HUES48 (cell line): ENCODE measurements around the gene ALG9.
"Not testable (repeated sequence)": the region's sequence is repeated elsewhere in the genome, so short reads cannot be mapped to it uniquely, and the experiment has no call there.

Source experiments
- H3K27ac ChIP-seq: one replicate; pipeline ENCODE4 v1.7.0; 2013; ENCODE audit warnings: low read depth, low read length, inconsistent platforms
- H3K27me3 ChIP-seq: 2 replicates; pipeline ENCODE4 v1.6.1; 2013; ENCODE audit warnings: mild to moderate bottlenecking, low read length; ENCODE audit not compliant: control insufficient read depth, insufficient read depth
- H3K36me3 ChIP-seq: 2 replicates; pipeline ENCODE4 v1.6.1; 2013; ENCODE audit warnings: low read length; ENCODE audit not compliant: control insufficient read depth, insufficient read depth
- H3K4me1 ChIP-seq: 2 replicates; pipeline ENCODE4 v1.6.1; 2013; ENCODE audit warnings: mild to moderate bottlenecking, low read length; ENCODE audit not compliant: control insufficient read depth, insufficient read depth
- H3K4me3 ChIP-seq: 2 replicates; pipeline ENCODE4 v1.5.1; 2013; ENCODE audit warnings: mild to moderate bottlenecking, low read depth, low read length
- H3K9ac ChIP-seq: 2 replicates; pipeline ENCODE4 v1.6.1; 2013; ENCODE audit warnings: mild to moderate bottlenecking, low read depth, low read length, moderate library complexity
- H3K9me3 ChIP-seq: 2 replicates; pipeline ENCODE4 v1.6.1; 2013; ENCODE audit warnings: low read length; ENCODE audit not compliant: control insufficient read depth, insufficient read depth

Gene ALG9

GRCh38 chr11:111911563-111912401 is 40.4 kb upstream of the ALG9 start, which contains the start of gene CRYAB:
Gene CRYAB, minus strand, starts transcription at chr11:111911770. Its CDS starts 46 bp downstream, at chr11:111911724.
- no peaks in the 10 kb centered on the region for H3K36me3 ChIP-seq
- H3K4me3 ChIP-seq = no peak within 1 kb of the TSS
- no peak within 1 kb of the TSS for H3K9ac ChIP-seq
- H3K27me3 ChIP-seq = no peaks in the 10 kb centered on the region
- H3K4me1 ChIP-seq = peaks cover 10% of the 10 kb centered on the region
- H3K9me3 ChIP-seq = no peaks in the 10 kb centered on the region
- no peak within 1 kb of the TSS for H3K27ac ChIP-seq

DNA sequence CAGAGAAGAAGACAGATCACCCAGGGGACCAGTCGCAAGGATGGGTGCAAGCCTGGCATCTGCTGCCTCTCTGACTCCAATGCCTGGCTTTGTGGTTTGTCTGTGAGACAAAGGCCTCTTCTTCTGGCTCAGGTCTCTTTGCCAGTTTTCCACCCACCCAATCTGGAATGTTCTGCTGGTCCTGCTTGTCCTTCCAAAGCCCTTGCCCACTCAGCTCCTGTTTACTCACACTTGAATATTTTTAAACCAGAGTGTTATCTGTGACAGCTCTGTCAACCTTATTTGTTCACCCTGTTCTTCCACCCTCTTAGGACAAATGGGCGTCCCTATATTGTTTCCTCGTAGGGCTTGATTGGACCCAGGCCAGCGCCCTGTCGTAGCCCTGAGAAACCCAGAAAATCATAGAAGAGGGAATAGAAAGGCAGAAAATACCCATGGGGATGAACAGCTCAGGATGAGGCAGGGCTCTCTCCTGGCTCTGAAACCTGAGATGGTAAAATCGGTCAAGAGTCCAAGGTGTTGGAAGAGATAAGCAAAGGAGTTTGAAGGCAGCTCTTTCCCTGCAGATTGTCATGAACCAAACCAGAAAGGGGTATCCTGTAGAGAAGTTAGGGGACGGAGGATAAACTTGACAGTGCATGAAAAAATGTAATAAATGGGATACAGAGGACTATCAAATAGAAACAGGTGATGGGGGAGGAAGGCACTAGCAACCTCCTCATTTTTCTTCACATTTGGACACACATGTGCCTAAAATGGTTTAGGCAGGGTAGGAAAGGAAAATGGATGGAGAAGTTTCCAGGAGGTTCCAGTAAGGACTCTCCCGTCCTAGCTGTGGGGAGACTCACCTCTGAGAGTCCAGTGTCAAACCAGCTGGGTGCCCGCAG is 39.5 kb upstream of the ALG9 start:
- H3K36me3 ChIP-seq = no peaks in the 10 kb centered on the region
- H3K27me3 ChIP-seq = no peaks in the 10 kb centered on the region
- no peak overlapping the region for H3K4me3 ChIP-seq
- no peak overlapping the region for H3K9ac ChIP-seq
- H3K4me1 ChIP-seq = peaks cover 10% of the 10 kb centered on the region
- no peaks in the 10 kb centered on the region for H3K9me3 ChIP-seq
- H3K27ac ChIP-seq = no peak overlapping the region

DNA sequence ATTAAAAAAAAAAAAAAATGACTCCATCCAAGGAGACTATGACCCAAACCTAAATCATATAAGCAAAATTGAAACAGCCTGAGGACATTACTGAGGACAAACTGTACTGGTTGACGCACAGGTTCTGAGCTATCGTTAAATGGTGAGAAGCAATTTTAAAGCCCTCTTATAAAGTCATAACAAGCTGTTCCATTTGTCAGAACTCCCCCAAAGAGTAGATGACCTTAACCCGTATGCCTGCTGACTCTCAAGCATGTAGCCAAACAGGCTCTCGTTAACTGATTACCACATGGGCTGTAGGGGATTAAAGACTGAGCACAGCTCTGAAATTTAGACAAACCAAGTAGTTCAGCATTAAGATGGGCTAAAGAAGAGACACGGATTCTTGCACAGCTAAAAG is 38.0 kb upstream of the ALG9 start:
- Histone ChIP-seq H3K36me3 (no peaks in the 10 kb centered on the region), H3K4me1 (peaks cover 10% of the 10 kb centered on the region), H3K9me3 (no peaks in the 10 kb centered on the region), H3K27me3 (no peaks in the 10 kb centered on the region), H3K9ac (no peak overlapping the region), H3K4me3 (no peak overlapping the region), H3K27ac (no peak overlapping the region)

GRCh38 chr11:111908639-111909305 is 37.4 kb upstream of the ALG9 start:
- Histone ChIP-seq H3K27ac (no peak overlapping the region), H3K4me3 (no peak overlapping the region), H3K27me3 (no peaks in the 10 kb centered on the region), H3K9me3 (no peaks in the 10 kb centered on the region), H3K36me3 (no peaks in the 10 kb centered on the region), H3K9ac (no peak overlapping the region), H3K4me1 (peaks cover 10% of the 10 kb centered on the region)

DNA sequence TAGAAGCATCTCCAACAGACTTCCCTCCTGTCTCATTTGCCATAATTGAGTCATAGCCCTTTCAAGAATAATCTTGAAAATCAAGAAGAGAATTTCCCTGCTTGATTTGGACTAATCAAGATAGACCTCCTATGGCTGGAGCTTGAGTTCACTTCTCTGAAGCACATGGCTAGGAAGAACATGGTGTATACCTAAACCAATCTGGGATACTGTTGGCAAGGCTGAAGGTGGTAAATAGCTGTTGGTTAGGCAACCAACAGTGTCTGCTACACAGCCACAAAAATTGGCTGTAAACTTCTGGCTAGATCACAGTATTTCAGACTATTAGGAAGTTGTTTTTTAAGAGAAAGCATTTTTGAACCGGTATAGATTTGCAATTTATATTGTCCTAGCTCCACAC is 35.3 kb upstream of the ALG9 start:
- H3K27me3 ChIP-seq = no peaks in the 10 kb centered on the region
- H3K4me3 ChIP-seq = no peak overlapping the region
- no peaks in the 10 kb centered on the region for H3K9me3 ChIP-seq
- H3K9ac ChIP-seq = no peak overlapping the region
- peaks cover 3% of the 10 kb centered on the region for H3K4me1 ChIP-seq
- no peaks in the 10 kb centered on the region for H3K36me3 ChIP-seq
- no peak overlapping the region for H3K27ac ChIP-seq

DNA sequence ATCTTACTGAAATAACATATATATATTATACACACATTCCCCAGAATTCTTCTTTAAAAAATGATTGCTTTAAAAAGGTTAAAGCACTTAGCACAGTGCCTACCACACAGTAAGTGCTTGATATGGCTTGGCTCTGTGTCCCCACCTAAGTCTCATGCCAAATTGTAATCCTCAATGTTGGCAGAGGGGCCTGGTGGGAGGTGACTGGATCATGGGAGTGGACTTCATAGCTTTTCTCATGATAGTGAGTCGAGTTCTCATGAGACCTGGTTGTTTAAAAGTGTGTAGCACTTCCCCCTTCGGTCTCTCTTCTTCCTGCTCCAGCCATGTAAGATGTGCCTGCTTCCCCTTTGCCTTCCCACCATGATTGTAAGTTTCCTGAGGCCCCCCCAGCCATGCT is 34.0 kb upstream of the ALG9 start:
- no peaks in the 10 kb centered on the region for H3K27me3 ChIP-seq
- no peak overlapping the region for H3K27ac ChIP-seq
- H3K36me3 ChIP-seq = no peaks in the 10 kb centered on the region
- H3K9ac ChIP-seq = no peak overlapping the region
- H3K4me3 ChIP-seq = no peak overlapping the region
- no peaks in the 10 kb centered on the region for H3K9me3 ChIP-seq
- H3K4me1 ChIP-seq = no peaks in the 10 kb centered on the region

GRCh38 chr11:111886844-111887243 is 15.5 kb upstream of the ALG9 start:
- Histone ChIP-seq H3K4me3 (no peak overlapping the region), H3K27me3 (no peaks in the 10 kb centered on the region), H3K27ac (no peak overlapping the region), H3K4me1 (no peaks in the 10 kb centered on the region), H3K36me3 (no peaks in the 10 kb centered on the region), H3K9ac (no peak overlapping the region), H3K9me3 (no peaks in the 10 kb centered on the region)

DNA sequence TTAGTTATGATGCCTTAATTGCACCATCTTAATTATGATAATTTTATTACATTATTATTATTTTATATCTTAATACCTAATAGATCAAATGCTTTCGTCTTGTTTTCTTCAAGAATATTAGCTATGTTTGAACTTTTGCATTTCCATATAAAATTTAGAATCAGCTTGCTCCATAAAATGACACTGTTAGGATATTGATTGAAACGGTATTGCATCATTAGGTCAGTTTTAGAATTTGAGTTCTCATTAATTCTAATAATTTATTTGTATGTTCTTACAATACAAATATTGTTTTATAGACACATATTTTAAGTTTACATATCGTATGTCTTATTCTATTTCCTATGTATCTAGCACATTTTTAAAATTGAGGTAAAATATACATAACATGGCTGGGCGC is 14.7 kb upstream of the ALG9 start:
- Histone ChIP-seq H3K27me3 (no peaks in the 10 kb centered on the region), H3K9ac (no peak overlapping the region), H3K4me3 (no peak overlapping the region), H3K27ac (no peak overlapping the region), H3K9me3 (no peaks in the 10 kb centered on the region), H3K4me1 (no peaks in the 10 kb centered on the region), H3K36me3 (no peaks in the 10 kb centered on the region)

DNA sequence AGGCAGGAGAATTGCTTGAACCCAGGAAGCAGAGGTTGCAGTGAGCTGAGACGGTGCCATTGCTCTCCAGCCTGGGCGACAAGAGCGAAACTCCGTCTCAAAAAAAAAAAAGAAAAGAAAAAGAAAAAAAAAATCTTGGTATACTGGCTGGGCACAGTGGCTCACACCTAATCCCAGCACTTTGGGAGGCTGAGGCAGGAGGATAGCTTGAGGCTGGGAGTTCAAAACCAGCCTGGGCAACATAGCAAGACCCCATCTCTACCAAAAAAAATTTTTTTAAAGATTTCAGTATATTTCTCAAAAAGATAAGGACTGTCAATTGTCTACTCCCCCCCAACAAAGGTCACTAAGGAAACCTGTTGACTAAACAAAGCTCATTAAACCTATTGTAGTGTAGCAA is 13.7 kb upstream of the ALG9 start:
- H3K27ac ChIP-seq, H3K4me3 ChIP-seq, H3K36me3 ChIP-seq, H3K9ac ChIP-seq, H3K4me1 ChIP-seq, H3K9me3 ChIP-seq, H3K27me3 ChIP-seq: not testable (repeated sequence)

- H3K9ac ChIP-seq = no peak overlapping the region
Observed at GRCh38 chr11:111882202-111882601, 10.8 kb upstream of the ALG9 start.

More at GRCh38 chr11:111882202-111882601, 10.8 kb upstream of the ALG9 start:
- no peaks in the 10 kb centered on the region for H3K27me3 ChIP-seq
- no peak overlapping the region for H3K4me3 ChIP-seq
- no peak overlapping the region for H3K27ac ChIP-seq
- H3K9me3 ChIP-seq = no peaks in the 10 kb centered on the region
- H3K4me1 ChIP-seq = 0 out of 2 replicates have a peak, but pooled peaks cover 7% of the 10 kb centered on the region
- no peaks in the 10 kb centered on the region for H3K36me3 ChIP-seq
